ENCODE data around the gene C11orf91. TPM values are rescaled to one million over a fixed set of nuclear protein-coding genes. Genes with fewer than 3 reads are reported as not detected.

Gene C11orf91
- total RNA-seq, 1 experiment from 2014 or later = 1.3 TPM

DNA sequence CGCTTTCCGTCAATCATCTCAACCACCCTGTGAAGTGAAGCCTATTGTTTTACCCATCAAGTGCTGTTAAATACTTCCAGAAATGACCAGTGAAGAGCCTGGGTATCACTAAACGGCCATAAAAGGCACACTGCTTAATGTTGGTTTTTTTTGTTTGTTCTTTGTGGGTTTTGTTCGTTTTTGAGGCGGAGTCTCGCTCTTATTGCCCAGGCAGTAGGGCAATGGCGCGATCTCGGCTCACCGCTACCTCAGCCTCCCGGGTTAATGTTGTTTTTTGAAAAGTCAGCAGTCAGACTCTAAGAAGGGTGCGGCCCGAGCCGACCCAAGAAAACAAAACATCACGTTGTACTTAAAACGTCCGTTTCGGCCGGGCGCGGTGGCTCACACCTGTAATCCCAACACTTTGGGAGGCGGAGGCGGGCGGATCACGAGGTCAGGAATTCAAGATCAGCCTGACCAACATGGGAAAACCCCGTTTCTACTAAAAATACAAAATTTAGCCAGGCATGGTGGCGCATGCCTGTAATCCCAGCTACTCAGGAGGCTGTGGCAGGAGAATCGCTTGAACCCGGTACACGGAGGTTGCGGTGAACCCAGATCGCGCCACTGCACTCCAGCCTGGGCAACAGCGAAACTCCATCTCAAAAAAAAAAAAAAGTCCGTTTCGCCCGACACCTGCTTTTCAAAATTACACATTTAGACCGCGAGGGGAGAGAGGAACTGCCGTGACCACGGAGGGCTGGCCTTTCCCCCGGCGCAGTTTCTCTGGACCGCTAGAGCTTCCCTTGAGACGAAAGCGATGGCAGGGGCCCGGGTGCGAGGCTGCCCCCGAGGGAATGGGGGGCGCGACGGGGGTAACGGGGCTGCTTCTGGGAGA is 34.9 kb upstream of the C11orf91 start:
- H3K4me1 ChIP-seq (ENCODE audit: control insufficient read depth, insufficient read depth, low read length) = peaks cover 48% of the 10 kb centered on the region
- in situ Hi-C loops (cut with HindIII; ENCODE audit: low pct_unique_long_range_greater_than_20kb, low sequenced_read_pairs) = no loop called here

More for the DNA sequence above, 34.9 kb upstream of the C11orf91 start:
- H3K27me3 ChIP-seq (ENCODE audit: control insufficient read depth, insufficient read depth, low read length) = no peaks in the 10 kb centered on the region
- no peaks in the 10 kb centered on the region for H3K9me3 ChIP-seq (ENCODE audit: control insufficient read depth, insufficient read depth, low read depth, low read length)
- ChIA-PET POLR2A (interaction anchor here (0.7 to 1.8 kb wide), 4 partner anchors 11 to 35 kb away, joined by 4 to 12 read pairs (median 6); no protein-coding TSS in a partner anchor), CTCF (interaction anchor here (0.6 to 1.8 kb wide), 3 partner anchors 18 to 697 kb away, joined by 3 to 5 read pairs (median 4); no protein-coding TSS in a partner anchor)
- peak overlapping the region; percentile 83 to 95 for H3K4me3 ChIP-seq (ENCODE audit: low read depth in 2 of 2, low read length in 2 of 2)
- peaks cover 1% of the 10 kb centered on the region; the same call in 1 of the 2 replicates for H3K36me3 ChIP-seq (ENCODE audit: control insufficient read depth, insufficient read depth, low read length)
- H3K27ac ChIP-seq (ENCODE audit: low read length) = peak overlapping the region; percentile 85
- TF ChIP-seq POLR2AphosphoS5 (IDR thresholded peaks at IDR 0.05; ENCODE audit: low read depth, low read length) = no peak; the same call in 1 of the 2 replicates
- TF ChIP-seq SIN3A (IDR thresholded peaks at IDR 0.05; ENCODE audit: borderline replicate concordance, insufficient read depth, low read depth, low read length) = no peak
- no peak for TF ChIP-seq REST (IDR thresholded peaks at IDR 0.05; ENCODE audit: insufficient read depth in 1 of 2, low read depth in 2 of 2, low read length in 1 of 2)
- no peak for TF ChIP-seq CTCF (IDR thresholded peaks at IDR 0.05)
- no peak for TF ChIP-seq TCF7L2 (IDR thresholded peaks at IDR 0.05; ENCODE audit: low read depth, low read length)
- BruUV-seq (replicated peaks) = no TSS peak
- ATAC-seq (peak; percentile 18), DNase-seq (ENCODE audit: low read depth, low spot score) (no peak)
- intact Hi-C loops (cut with micrococcal nuclease; ENCODE audit: unreplicated experiment) = no loop called here
